SK-N-SH (cell line): ENCODE measurements around the gene RAB5IF. TPM values are rescaled to one million over a fixed set of nuclear protein-coding genes. Genes with fewer than 3 reads are reported as not detected.

Experiments
- CTCF ChIA-PET: fragments of 300-600, 350-600 bp; formaldehyde crosslinking; extraction: SDS; loops from one replicate; lab custom pipeline; 2021; lab: Yijun Ruan, JAX
- POLR2A ChIA-PET: fragments of 350-600 bp; sonication (Branson Sonifier 250); formaldehyde crosslinking; extraction: SDS; loops from one replicate; lab custom pipeline; 2020; ENCODE audit warnings: antibody characterized with exemption, inconsistent platforms; lab: Yijun Ruan, JAX
- DNase-seq: peaks from one replicate; pipeline ENCODE4 v3.0.0; 2012
- H2AFZ ChIP-seq: fragments of 200-600 bp; sonication (generic); 2 replicates; pipeline ENCODE4 v1.8.1; 2016; ENCODE audit warnings: antibody characterized with exemption, mild to moderate bottlenecking, low read depth
- H3F3A ChIP-seq: fragments of 200-600 bp; sonication (generic); replicated peaks from 2 replicates; pipeline ENCODE3; 2016; ENCODE audit warnings: antibody characterized with exemption, mild to moderate bottlenecking; ENCODE audit not compliant: insufficient read depth
- H3K27ac ChIP-seq, 2 experiments: fragments of 200-500 bp in 1 of 2; fragments of 200-600 bp in 1 of 2; sonication (Bioruptor generic) in 1 of 2; sonication (generic), shearing (Covaris generic) in 1 of 2; 2 replicates each; pipeline versions ENCODE4 v1.5.1 to v1.6.1; 2014 to 2016; ENCODE audit warnings: low read depth in 2 of 2, inconsistent platforms in 1 of 2, low read length in 1 of 2, mild to moderate bottlenecking in 1 of 2, mixed read lengths in 1 of 2
- H3K27me3 ChIP-seq: fragments of 200-600 bp; sonication (generic), shearing (Covaris generic); 2 replicates; pipeline ENCODE4 v1.6.1; 2016; ENCODE audit warnings: mixed run types; ENCODE audit not compliant: insufficient read depth
- H3K36me3 ChIP-seq, 2 experiments: fragments of 200-500 bp in 1 of 2; fragments of 200-600 bp in 1 of 2; sonication (Bioruptor generic) in 1 of 2; sonication (generic) in 1 of 2; replicated peaks in 1 of 2; 2 replicates each; pipeline versions ENCODE3 to v1.5.1; 2014 to 2016; ENCODE audit warnings: low read length in 1 of 2, mild to moderate bottlenecking in 1 of 2; ENCODE audit not compliant: insufficient read depth in 2 of 2, control insufficient read depth in 1 of 2
- H3K4me1 ChIP-seq, 2 experiments: fragments of 200-500 bp in 1 of 2; fragments of 200-600 bp in 1 of 2; sonication (Bioruptor generic) in 1 of 2; sonication (generic), shearing (Covaris generic) in 1 of 2; 2 replicates each; pipeline versions ENCODE4 v1.5.1 to v1.6.1; 2014 to 2016; ENCODE audit warnings: low read depth in 1 of 2, low read length in 1 of 2, mixed run types in 1 of 2; ENCODE audit not compliant: insufficient read depth in 2 of 2, control insufficient read depth in 1 of 2
- H3K4me2 ChIP-seq: fragments of 200-600 bp; sonication (generic), shearing (Covaris generic); 2 replicates; pipeline ENCODE4 v1.6.1; 2017; ENCODE audit warnings: mixed run types
- H3K4me3 ChIP-seq, 2 experiments: fragments of 200-500 bp in 1 of 2; fragments of 200-600 bp in 1 of 2; sonication (Bioruptor generic) in 1 of 2; sonication (generic), shearing (Covaris generic) in 1 of 2; 2 replicates each; pipeline versions ENCODE4 v1.5.1 to v1.8.1; 2014 to 2016; ENCODE audit warnings: low read depth in 2 of 2, inconsistent platforms in 1 of 2, low read length in 1 of 2, mild to moderate bottlenecking in 1 of 2, mixed read lengths in 1 of 2, moderate library complexity in 1 of 2
- H3K79me2 ChIP-seq: fragments of 200-600 bp; sonication (generic); 2 replicates; pipeline ENCODE4 v1.8.1; 2017; ENCODE audit warnings: mild to moderate bottlenecking; ENCODE audit not compliant: insufficient read depth
- H3K9ac ChIP-seq: fragments of 200-600 bp; sonication (generic); 2 replicates; pipeline ENCODE4 v1.6.1; 2017; ENCODE audit warnings: mixed run types
- H3K9me2 ChIP-seq: fragments of 200-600 bp; sonication (generic); 2 replicates; pipeline ENCODE4 v1.6.1; 2017; ENCODE audit warnings: mixed run types
- H3K9me3 ChIP-seq: fragments of 200-600 bp; sonication (generic); 2 replicates; pipeline ENCODE4 v1.6.1; 2017; ENCODE audit warnings: mixed run types, mild to moderate bottlenecking, moderate library complexity
- H4K20me1 ChIP-seq: fragments of 200-600 bp; sonication (generic); 2 replicates; pipeline ENCODE4 v1.6.1; 2017; ENCODE audit warnings: mild to moderate bottlenecking, mixed run types; ENCODE audit not compliant: insufficient read depth
- ELF1 ChIP-seq: IDR thresholded peaks from 2 replicates; pipeline ENCODE4 v1.4.0; 2012
- FOSL2 ChIP-seq: IDR thresholded peaks from 2 replicates; pipeline ENCODE4 v1.4.0; 2012; ENCODE audit warnings: low read depth, mild to moderate bottlenecking, moderate library complexity, borderline replicate concordance
- FOXJ3 ChIP-seq: sonication (generic); formaldehyde crosslinking; IDR thresholded peaks from 2 replicates; pipeline ENCODE4 v1.5.1; 2020; ENCODE audit warnings: mild to moderate bottlenecking, missing genetic modification reagents
- FOXM1 ChIP-seq: IDR thresholded peaks from 2 replicates; pipeline ENCODE4 v1.4.0; 2012; ENCODE audit warnings: low read depth, mild to moderate bottlenecking
- GABPA ChIP-seq: IDR thresholded peaks from 2 replicates; pipeline ENCODE4 v1.4.0; 2012; ENCODE audit warnings: low read depth, mild to moderate bottlenecking
- JUND ChIP-seq: IDR thresholded peaks from 2 replicates; pipeline ENCODE4 v1.4.0; 2012
- MEF2A ChIP-seq: IDR thresholded peaks from 2 replicates; pipeline ENCODE4 v1.4.0; 2012; ENCODE audit warnings: low read depth, borderline replicate concordance
- NRF1 ChIP-seq: IDR thresholded peaks from 2 replicates; pipeline ENCODE4 v1.6.1; 2012; ENCODE audit warnings: low read depth, mild to moderate bottlenecking, low read length
- RAD21 ChIP-seq: IDR thresholded peaks from 2 replicates; pipeline ENCODE4 v1.6.1; 2012; ENCODE audit warnings: mild to moderate bottlenecking, low read length
- RXRA ChIP-seq: IDR thresholded peaks from 2 replicates; pipeline ENCODE4 v1.4.0; 2012; ENCODE audit warnings: low read depth, mild to moderate bottlenecking, borderline replicate concordance
- TAF1 ChIP-seq: IDR thresholded peaks from 2 replicates; pipeline ENCODE4 v1.6.1; 2012; ENCODE audit warnings: low read depth, mild to moderate bottlenecking, low read length, moderate library complexity, borderline replicate concordance
- TCF12 ChIP-seq: IDR thresholded peaks from 2 replicates; pipeline ENCODE4 v1.4.0; 2012
- TEAD4 ChIP-seq: IDR thresholded peaks from 2 replicates; pipeline ENCODE4 v1.4.0; 2012; ENCODE audit warnings: mild to moderate bottlenecking, borderline replicate concordance; ENCODE audit not compliant: insufficient read depth
- WGBS: methylation state at CpG from one replicate; pipeline ENCODE4 v1.1.6; 2017; ENCODE audit warnings: low lambda C conversion rate; 5-methylcytosine and 5-hydroxymethylcytosine counted together
- polyA plus RNA-seq, 3 experiments: library from polyadenylated mRNA; depleted of rRNA; stranded (reverse); fragments of >200 nt; gene quantifications; 2 replicates each; pipeline ENCODE4 v1.2.3, GENCODE V29; 2012
- TF ChIP-seq, protein P1 (sequence below): IDR thresholded peaks from 2 replicates; pipeline ENCODE4 v1.6.1; 2012; ENCODE audit warnings: mild to moderate bottlenecking, low read depth, low read length, moderate library complexity
- TF ChIP-seq, protein P2 (sequence below): fragments of 200-600 bp; sonication (generic); IDR thresholded peaks from 2 replicates; pipeline ENCODE4 v1.6.1; 2017; ENCODE audit warnings: antibody characterized with exemption, mild to moderate bottlenecking, moderate library complexity
- TF ChIP-seq, protein P3 (sequence below): IDR thresholded peaks from 2 replicates; pipeline ENCODE4 v1.4.0; 2012; ENCODE audit warnings: low read depth
- TF ChIP-seq, protein P4 (sequence below): IDR thresholded peaks from 2 replicates; pipeline ENCODE4; 2012
- TF ChIP-seq, protein P5 (sequence below): IDR thresholded peaks from 2 replicates; pipeline ENCODE4 v1.4.0; 2012; ENCODE audit warnings: low read depth, borderline replicate concordance

Gene RAB5IF
- polyA plus RNA-seq, 1 of the 3 experiments (the other 2 are of a cell fraction), result 91.1 TPM

DNA sequence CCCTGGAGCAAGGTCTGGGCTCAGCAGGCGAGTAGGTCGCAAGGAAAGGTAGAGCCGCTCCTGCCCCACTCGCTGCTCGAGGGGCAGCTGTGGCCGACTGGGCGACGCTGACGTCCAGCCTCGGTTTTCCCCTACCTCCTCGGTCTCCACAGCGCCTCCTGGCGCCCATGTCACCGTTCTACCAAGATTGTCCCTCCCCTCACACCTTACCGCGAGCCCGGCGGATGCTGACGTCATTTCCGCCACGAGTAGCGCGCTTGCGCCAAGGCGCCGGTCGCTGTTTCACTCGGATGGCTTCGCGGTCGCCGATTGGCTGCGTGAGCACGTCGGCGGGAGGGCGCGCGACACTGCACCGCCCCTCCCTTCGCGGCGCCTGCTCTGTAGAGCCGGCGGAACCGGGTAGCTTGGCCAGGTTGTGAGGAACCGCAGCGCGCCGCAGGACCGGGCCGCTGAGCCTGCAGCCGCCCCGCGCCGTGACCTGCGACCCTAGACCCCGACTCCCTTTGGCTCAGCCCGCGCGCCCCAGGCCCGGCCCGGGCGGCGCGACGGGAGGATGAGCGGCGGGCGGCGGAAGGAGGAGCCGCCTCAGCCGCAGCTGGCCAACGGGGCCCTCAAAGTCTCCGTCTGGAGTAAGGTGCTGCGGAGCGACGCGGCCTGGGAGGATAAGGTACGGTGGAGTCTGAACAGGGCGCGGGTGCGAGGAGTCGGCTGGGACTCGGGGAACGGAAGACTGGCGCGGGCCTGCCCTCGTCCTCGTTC is at the start of gene RAB5IF (continued):
- TF ChIP-seq MEF2A, result no peak
- TF ChIP-seq, protein P1, sequence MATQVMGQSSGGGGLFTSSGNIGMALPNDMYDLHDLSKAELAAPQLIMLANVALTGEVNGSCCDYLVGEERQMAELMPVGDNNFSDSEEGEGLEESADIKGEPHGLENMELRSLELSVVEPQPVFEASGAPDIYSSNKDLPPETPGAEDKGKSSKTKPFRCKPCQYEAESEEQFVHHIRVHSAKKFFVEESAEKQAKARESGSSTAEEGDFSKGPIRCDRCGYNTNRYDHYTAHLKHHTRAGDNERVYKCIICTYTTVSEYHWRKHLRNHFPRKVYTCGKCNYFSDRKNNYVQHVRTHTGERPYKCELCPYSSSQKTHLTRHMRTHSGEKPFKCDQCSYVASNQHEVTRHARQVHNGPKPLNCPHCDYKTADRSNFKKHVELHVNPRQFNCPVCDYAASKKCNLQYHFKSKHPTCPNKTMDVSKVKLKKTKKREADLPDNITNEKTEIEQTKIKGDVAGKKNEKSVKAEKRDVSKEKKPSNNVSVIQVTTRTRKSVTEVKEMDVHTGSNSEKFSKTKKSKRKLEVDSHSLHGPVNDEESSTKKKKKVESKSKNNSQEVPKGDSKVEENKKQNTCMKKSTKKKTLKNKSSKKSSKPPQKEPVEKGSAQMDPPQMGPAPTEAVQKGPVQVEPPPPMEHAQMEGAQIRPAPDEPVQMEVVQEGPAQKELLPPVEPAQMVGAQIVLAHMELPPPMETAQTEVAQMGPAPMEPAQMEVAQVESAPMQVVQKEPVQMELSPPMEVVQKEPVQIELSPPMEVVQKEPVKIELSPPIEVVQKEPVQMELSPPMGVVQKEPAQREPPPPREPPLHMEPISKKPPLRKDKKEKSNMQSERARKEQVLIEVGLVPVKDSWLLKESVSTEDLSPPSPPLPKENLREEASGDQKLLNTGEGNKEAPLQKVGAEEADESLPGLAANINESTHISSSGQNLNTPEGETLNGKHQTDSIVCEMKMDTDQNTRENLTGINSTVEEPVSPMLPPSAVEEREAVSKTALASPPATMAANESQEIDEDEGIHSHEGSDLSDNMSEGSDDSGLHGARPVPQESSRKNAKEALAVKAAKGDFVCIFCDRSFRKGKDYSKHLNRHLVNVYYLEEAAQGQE, result no peak
- TF ChIP-seq, protein P2, sequence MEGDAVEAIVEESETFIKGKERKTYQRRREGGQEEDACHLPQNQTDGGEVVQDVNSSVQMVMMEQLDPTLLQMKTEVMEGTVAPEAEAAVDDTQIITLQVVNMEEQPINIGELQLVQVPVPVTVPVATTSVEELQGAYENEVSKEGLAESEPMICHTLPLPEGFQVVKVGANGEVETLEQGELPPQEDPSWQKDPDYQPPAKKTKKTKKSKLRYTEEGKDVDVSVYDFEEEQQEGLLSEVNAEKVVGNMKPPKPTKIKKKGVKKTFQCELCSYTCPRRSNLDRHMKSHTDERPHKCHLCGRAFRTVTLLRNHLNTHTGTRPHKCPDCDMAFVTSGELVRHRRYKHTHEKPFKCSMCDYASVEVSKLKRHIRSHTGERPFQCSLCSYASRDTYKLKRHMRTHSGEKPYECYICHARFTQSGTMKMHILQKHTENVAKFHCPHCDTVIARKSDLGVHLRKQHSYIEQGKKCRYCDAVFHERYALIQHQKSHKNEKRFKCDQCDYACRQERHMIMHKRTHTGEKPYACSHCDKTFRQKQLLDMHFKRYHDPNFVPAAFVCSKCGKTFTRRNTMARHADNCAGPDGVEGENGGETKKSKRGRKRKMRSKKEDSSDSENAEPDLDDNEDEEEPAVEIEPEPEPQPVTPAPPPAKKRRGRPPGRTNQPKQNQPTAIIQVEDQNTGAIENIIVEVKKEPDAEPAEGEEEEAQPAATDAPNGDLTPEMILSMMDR, result peak; percentile 80
- peak; percentile 64 for TF ChIP-seq ELF1
- peak; percentile 69 for TF ChIP-seq RAD21
- no peak for TF ChIP-seq TEAD4

DNA sequence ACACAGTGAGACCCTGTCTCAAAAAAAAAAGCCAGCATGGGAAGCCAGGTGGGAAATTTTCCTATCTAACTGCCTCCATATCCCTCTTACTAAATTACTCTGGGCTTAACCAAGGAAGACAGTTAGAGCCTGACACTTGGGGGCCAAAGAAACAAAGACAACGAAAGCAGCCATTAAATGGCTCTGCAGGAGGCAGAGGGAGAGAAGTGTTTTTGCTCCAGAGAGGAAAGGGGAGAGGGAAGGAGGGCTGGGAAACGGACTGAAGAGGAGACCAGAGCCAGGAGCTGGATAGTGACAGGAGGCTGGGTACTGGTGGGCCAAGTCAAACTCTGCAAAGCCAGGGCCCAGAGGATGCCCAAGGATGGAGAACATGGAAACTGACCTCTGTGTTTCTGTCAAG is 42.9 kb upstream of the RAB5IF start:
- CTCF ChIA-PET, result interaction anchor here (1.6 to 1.7 kb wide), 2 partner anchors 9 to 13 kb away, joined by 4 to 5 read pairs; no protein-coding TSS in a partner anchor
- no peak overlapping the region for H3K4me3 ChIP-seq
- no peaks in the 10 kb centered on the region for H4K20me1 ChIP-seq
- POLR2A ChIA-PET, result no interaction called here
- no peaks in the 10 kb centered on the region for H3K27me3 ChIP-seq
- no peak overlapping the region for H3K4me2 ChIP-seq
- H3K9me2 ChIP-seq, result no peaks in the 10 kb centered on the region
- H2AFZ ChIP-seq, result no peak overlapping the region
- no peaks in the 10 kb centered on the region for H3K36me3 ChIP-seq
- TF ChIP-seq GABPA, result no peak
- TF ChIP-seq, protein P3, sequence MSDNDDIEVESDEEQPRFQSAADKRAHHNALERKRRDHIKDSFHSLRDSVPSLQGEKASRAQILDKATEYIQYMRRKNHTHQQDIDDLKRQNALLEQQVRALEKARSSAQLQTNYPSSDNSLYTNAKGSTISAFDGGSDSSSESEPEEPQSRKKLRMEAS, result no peak
- TF ChIP-seq, protein P4, sequence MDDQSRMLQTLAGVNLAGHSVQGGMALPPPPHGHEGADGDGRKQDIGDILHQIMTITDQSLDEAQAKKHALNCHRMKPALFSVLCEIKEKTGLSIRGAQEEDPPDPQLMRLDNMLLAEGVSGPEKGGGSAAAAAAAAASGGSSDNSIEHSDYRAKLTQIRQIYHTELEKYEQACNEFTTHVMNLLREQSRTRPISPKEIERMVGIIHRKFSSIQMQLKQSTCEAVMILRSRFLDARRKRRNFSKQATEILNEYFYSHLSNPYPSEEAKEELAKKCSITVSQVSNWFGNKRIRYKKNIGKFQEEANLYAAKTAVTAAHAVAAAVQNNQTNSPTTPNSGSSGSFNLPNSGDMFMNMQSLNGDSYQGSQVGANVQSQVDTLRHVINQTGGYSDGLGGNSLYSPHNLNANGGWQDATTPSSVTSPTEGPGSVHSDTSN, result no peak
- TF ChIP-seq FOXM1, result no peak
- TF ChIP-seq RXRA, result no peak
- TF ChIP-seq JUND, result no peak
- no peak for TF ChIP-seq TCF12
- no peak for TF ChIP-seq TAF1
- no peak for TF ChIP-seq FOXJ3 (CRISPR knock-in tag)
- TF ChIP-seq, protein P2, result no peak
- TF ChIP-seq NRF1, result no peak
- TF ChIP-seq, protein P5, sequence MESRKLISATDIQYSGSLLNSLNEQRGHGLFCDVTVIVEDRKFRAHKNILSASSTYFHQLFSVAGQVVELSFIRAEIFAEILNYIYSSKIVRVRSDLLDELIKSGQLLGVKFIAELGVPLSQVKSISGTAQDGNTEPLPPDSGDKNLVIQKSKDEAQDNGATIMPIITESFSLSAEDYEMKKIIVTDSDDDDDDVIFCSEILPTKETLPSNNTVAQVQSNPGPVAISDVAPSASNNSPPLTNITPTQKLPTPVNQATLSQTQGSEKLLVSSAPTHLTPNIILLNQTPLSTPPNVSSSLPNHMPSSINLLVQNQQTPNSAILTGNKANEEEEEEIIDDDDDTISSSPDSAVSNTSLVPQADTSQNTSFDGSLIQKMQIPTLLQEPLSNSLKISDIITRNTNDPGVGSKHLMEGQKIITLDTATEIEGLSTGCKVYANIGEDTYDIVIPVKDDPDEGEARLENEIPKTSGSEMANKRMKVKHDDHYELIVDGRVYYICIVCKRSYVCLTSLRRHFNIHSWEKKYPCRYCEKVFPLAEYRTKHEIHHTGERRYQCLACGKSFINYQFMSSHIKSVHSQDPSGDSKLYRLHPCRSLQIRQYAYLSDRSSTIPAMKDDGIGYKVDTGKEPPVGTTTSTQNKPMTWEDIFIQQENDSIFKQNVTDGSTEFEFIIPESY, result no peak
- no peak for TF ChIP-seq FOSL2
- TF ChIP-seq RAD21, result no peak
- no peak for TF ChIP-seq MEF2A
- H3K27ac ChIP-seq, result no peak overlapping the region
- no peaks in the 10 kb centered on the region; the same call in 1 of the 2 replicates for H3K9me3 ChIP-seq
- H3K4me1 ChIP-seq, result no peaks in the 10 kb centered on the region
- H3K79me2 ChIP-seq, result no peaks in the 10 kb centered on the region
- H3K9ac ChIP-seq, result no peak overlapping the region
- no peaks in the 10 kb centered on the region for H3F3A ChIP-seq
- 39% methylated on average over 2 of the region's 2 CpGs for WGBS
- DNase-seq, result no peak
